ENCODE results near the gene CHST15. TPM values are rescaled to one million over a fixed set of nuclear protein-coding genes. Genes with fewer than 3 reads are reported as not detected.

The CHST15 gene
- total RNA-seq, 2 donors from 2014 or later: 4.7 to 10.2 TPM

DNA sequence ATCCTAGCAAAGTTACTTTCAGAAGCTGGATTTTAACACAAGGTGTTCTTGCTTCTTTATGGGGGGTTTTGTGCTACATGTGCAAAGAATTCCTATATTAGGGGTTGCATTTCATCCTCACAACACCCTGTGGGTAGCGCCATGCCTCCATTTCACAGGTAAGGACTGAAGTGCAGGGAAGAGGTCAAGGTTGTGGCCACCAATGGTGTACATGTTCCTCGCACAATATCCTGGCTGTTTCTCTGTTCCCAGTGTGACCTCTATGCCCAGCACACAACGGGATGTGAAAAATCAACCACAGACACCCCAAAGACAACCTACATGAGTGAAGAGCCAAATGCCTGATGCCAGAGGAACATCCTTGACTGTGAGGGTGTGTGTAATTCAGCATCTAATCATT lies 80.8 kb downstream of the CHST15 start:
- no peak for DNase-seq
- no peaks in the 10 kb centered on the region for H3K36me3 ChIP-seq
- no peak overlapping the region for H3K4me3 ChIP-seq
- H3K9ac ChIP-seq (ENCODE audit: low read depth in 2 of 2, low read length in 2 of 2): no peak overlapping the region
- intact Hi-C loops (cut with DNase I): no loop called here
- H3K27me3 ChIP-seq: no peaks in the 10 kb centered on the region
- no peaks in the 10 kb centered on the region for H3K4me1 ChIP-seq
- H3K27ac ChIP-seq: no peak overlapping the region
- H3K9me3 ChIP-seq: no peaks in the 10 kb centered on the region
- TF ChIP-seq, protein P1, sequence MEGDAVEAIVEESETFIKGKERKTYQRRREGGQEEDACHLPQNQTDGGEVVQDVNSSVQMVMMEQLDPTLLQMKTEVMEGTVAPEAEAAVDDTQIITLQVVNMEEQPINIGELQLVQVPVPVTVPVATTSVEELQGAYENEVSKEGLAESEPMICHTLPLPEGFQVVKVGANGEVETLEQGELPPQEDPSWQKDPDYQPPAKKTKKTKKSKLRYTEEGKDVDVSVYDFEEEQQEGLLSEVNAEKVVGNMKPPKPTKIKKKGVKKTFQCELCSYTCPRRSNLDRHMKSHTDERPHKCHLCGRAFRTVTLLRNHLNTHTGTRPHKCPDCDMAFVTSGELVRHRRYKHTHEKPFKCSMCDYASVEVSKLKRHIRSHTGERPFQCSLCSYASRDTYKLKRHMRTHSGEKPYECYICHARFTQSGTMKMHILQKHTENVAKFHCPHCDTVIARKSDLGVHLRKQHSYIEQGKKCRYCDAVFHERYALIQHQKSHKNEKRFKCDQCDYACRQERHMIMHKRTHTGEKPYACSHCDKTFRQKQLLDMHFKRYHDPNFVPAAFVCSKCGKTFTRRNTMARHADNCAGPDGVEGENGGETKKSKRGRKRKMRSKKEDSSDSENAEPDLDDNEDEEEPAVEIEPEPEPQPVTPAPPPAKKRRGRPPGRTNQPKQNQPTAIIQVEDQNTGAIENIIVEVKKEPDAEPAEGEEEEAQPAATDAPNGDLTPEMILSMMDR (IDR thresholded peaks at IDR 0.05): no peak

DNA sequence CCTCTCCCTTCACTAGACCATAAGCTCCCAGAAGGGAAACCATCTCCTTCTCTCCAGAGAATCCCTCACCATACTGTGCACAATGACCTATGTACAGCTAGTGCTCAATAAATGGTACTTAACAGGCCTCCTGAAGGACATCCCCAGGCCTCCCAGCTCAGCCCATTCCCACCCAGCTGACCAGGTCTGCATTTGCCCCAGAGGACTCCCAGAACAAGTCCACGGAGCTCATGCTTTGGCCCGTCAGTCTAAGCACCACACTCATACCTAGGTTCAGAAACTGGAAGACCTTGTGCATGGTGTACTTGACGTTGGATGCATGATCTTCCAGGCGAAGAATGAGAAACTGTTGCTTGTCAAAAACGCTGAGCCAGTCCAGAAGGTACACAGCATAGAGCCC lies 81.3 kb downstream of the CHST15 start:
- Histone ChIP-seq H3K9ac (ENCODE audit: low read depth in 2 of 2, low read length in 2 of 2) (no peak overlapping the region), H3K27ac (no peak overlapping the region), H3K4me1 (no peaks in the 10 kb centered on the region), H3K4me3 (no peak overlapping the region), H3K36me3 (no peaks in the 10 kb centered on the region), H3K27me3 (no peaks in the 10 kb centered on the region), H3K9me3 (no peaks in the 10 kb centered on the region)
- TF ChIP-seq, protein P1 (IDR thresholded peaks at IDR 0.05): no peak
- intact Hi-C loops (cut with DNase I): no loop called here
- no peak for DNase-seq

GRCh38 chr10:124011464-124011863 lies 81.9 kb downstream of the CHST15 start:
- Histone ChIP-seq H3K9ac (ENCODE audit: low read depth in 2 of 2, low read length in 2 of 2) (no peak overlapping the region), H3K27ac (no peak overlapping the region), H3K9me3 (no peaks in the 10 kb centered on the region), H3K4me3 (no peak overlapping the region), H3K4me1 (no peaks in the 10 kb centered on the region), H3K36me3 (no peaks in the 10 kb centered on the region), H3K27me3 (no peaks in the 10 kb centered on the region)
- intact Hi-C loops (cut with DNase I): no loop called here
- no peak for DNase-seq
- TF ChIP-seq, protein P1 (IDR thresholded peaks at IDR 0.05): no peak

- H3K27me3 ChIP-seq: no peaks in the 10 kb centered on the region
- H3K9ac ChIP-seq (ENCODE audit: low read depth in 2 of 2, low read length in 2 of 2): no peak overlapping the region
- no peaks in the 10 kb centered on the region for H3K4me1 ChIP-seq
- H3K27ac ChIP-seq: no peak overlapping the region
- intact Hi-C loops (cut with DNase I): no loop called here
- H3K4me3 ChIP-seq: no peak overlapping the region
- TF ChIP-seq, protein P1 (IDR thresholded peaks at IDR 0.05): no peak
- H3K36me3 ChIP-seq: no peaks in the 10 kb centered on the region
- no peak for DNase-seq
- no peaks in the 10 kb centered on the region for H3K9me3 ChIP-seq
Measured at GRCh38 chr10:124010563-124011131, 82.8 kb downstream of the CHST15 start.

- no peak for DNase-seq
- H3K27ac ChIP-seq: no peak overlapping the region
- TF ChIP-seq, protein P1 (IDR thresholded peaks at IDR 0.05): no peak
- no peak overlapping the region for H3K9ac ChIP-seq (ENCODE audit: low read depth in 2 of 2, low read length in 2 of 2)
- H3K4me1 ChIP-seq: no peaks in the 10 kb centered on the region
- H3K9me3 ChIP-seq: no peaks in the 10 kb centered on the region
- no peak overlapping the region for H3K4me3 ChIP-seq
- intact Hi-C loops (cut with DNase I): no loop called here
- no peaks in the 10 kb centered on the region for H3K36me3 ChIP-seq
- H3K27me3 ChIP-seq: no peaks in the 10 kb centered on the region
Measured at GRCh38 chr10:124010024-124010423, 83.4 kb downstream of the CHST15 start.

Measured in colonic mucosa (tissue), 4 donors.